Amniotic stem cell (primary cell): ENCODE results near the gene DNAH3.
"Not testable (repeated sequence)": the region's sequence is repeated elsewhere in the genome, so short reads cannot be mapped to it uniquely, and the experiment has no call there.

Source experiments
- DNase-seq: peaks from one replicate; lab custom pipeline; 2025; lab: John Stamatoyannopoulos, UW

The DNAH3 gene

GRCh38 chr16:21150375-21151001 lies at the start of gene DNAH3:
Gene DNAH3, minus strand, starts transcription at chr16:21150846. Its CDS starts 527 bp downstream, at chr16:21150319.
- DNase-seq, result no peak

- no peak for DNase-seq
These were observed 49.1 kb upstream of the DNAH3 start for GRCh38 chr16:21199607-21200218.

- no peak for DNase-seq
These were observed 47.0 kb upstream of the DNAH3 start for GRCh38 chr16:21197621-21198020.

GRCh38 chr16:21197112-21197511 lies 46.5 kb upstream of the DNAH3 start:
- no peak for DNase-seq

- not testable (repeated sequence) for DNase-seq
These were observed 44.7 kb upstream of the DNAH3 start for GRCh38 chr16:21195330-21195729.

- DNase-seq, result no peak
These were observed 44.2 kb upstream of the DNAH3 start for GRCh38 chr16:21194771-21195301.

- no peak for DNase-seq
These were observed 42.3 kb upstream of the DNAH3 start for GRCh38 chr16:21192991-21193390.

- DNase-seq, result no peak
These were observed 40.0 kb upstream of the DNAH3 start for GRCh38 chr16:21190599-21190998.

- DNase-seq, result no peak
These were observed 39.4 kb upstream of the DNAH3 start for GRCh38 chr16:21190013-21190412.

GRCh38 chr16:21189311-21189710 lies 38.7 kb upstream of the DNAH3 start:
- DNase-seq, result no peak

GRCh38 chr16:21186326-21186691 lies 35.7 kb upstream of the DNAH3 start:
- no peak for DNase-seq

- DNase-seq, result no peak
These were observed 35.1 kb upstream of the DNAH3 start for GRCh38 chr16:21185659-21186325.

- no peak for DNase-seq
These were observed 34.2 kb upstream of the DNAH3 start for GRCh38 chr16:21184834-21185233.

- no peak for DNase-seq
These were observed 33.3 kb upstream of the DNAH3 start for GRCh38 chr16:21183995-21184394.

GRCh38 chr16:21179983-21180365 lies 29.3 kb upstream of the DNAH3 start:
- no peak for DNase-seq

GRCh38 chr16:21179126-21179982 lies 28.7 kb upstream of the DNAH3 start:
- DNase-seq, result no peak

GRCh38 chr16:21175397-21175796 lies 24.8 kb upstream of the DNAH3 start:
- DNase-seq, result no peak

GRCh38 chr16:21172650-21173049 lies 22.0 kb upstream of the DNAH3 start:
- DNase-seq, result no peak

- not testable (repeated sequence) for DNase-seq
These were observed 19.5 kb upstream of the DNAH3 start for GRCh38 chr16:21170116-21170515.

- no peak for DNase-seq
These were observed 18.8 kb upstream of the DNAH3 start for GRCh38 chr16:21169249-21169981.

GRCh38 chr16:21167929-21168602 lies 17.4 kb upstream of the DNAH3 start:
- no peak for DNase-seq
